Keratinocyte (primary cell): Measurements from ENCODE around the gene MYO1G. TPM values are rescaled to one million over a fixed set of nuclear protein-coding genes. Genes with fewer than 3 reads are reported as not detected.

ENCODE experiments used
- DNase-seq: peaks from one replicate; pipeline ENCODE4 v3.0.0-alpha.2; 2011; ENCODE audit warnings: low read depth, missing footprints, low spot score
- FAIRE-seq: peaks from 2 replicates; lab custom pipeline; 2011; peaks lifted over from hg19 to GRCh38; lab: Jason Lieb, UNC
- H2AFZ ChIP-seq: 2 replicates; pipeline ENCODE4 v1.6.0; 2012; ENCODE audit warnings: low read length, control low read depth, inconsistent platforms; ENCODE audit not compliant: control insufficient read depth
- H3K27ac ChIP-seq: 2 replicates; pipeline ENCODE4 v1.5.1; 2011; ENCODE audit warnings: low read length; ENCODE audit not compliant: control insufficient read depth, insufficient read depth
- H3K27me3 ChIP-seq: 3 replicates; pipeline ENCODE4 v1.6.0; 2011; ENCODE audit warnings: low read length; ENCODE audit not compliant: control insufficient read depth, insufficient read depth; ENCODE audit errors: extremely low read depth
- H3K36me3 ChIP-seq, 2 experiments: 2 replicates in 1 of 2; 3 replicates in 1 of 2; pipeline ENCODE4 v1.5.1; 2011; ENCODE audit warnings: low read length in 2 of 2, mild to moderate bottlenecking in 1 of 2; ENCODE audit not compliant: control insufficient read depth in 2 of 2, insufficient read depth in 2 of 2; ENCODE audit errors: extremely low read depth in 1 of 2
- H3K4me1 ChIP-seq: 3 replicates; pipeline ENCODE4 v1.5.1; 2011; ENCODE audit warnings: low read length; ENCODE audit not compliant: control insufficient read depth, insufficient read depth; ENCODE audit errors: extremely low read depth
- H3K4me2 ChIP-seq: 3 replicates; pipeline ENCODE4 v1.6.0; 2011; ENCODE audit warnings: low read depth, low read length; ENCODE audit not compliant: control insufficient read depth, insufficient read depth; ENCODE audit errors: extremely low read depth
- H3K4me3 ChIP-seq, 3 experiments: fragments of 200-600 bp in 1 of 3; sonication (generic) in 1 of 3; 2 replicates in 2 of 3; 3 replicates in 1 of 3; pipeline ENCODE4 v1.5.1; 2011 to 2016; ENCODE audit warnings: low read length in 3 of 3, mild to moderate bottlenecking in 3 of 3, control low read depth in 2 of 3, inconsistent platforms in 1 of 3, low read depth in 1 of 3, mixed read lengths in 1 of 3, mixed run types in 1 of 3, moderate library complexity in 1 of 3; ENCODE audit not compliant: control insufficient read depth in 2 of 3, insufficient read depth in 2 of 3; ENCODE audit errors: extremely low read depth in 1 of 3
- H3K79me2 ChIP-seq: 2 replicates; pipeline ENCODE4 v1.6.0; 2012; ENCODE audit warnings: low read length; ENCODE audit not compliant: control insufficient read depth, insufficient read depth
- H3K9ac ChIP-seq: 3 replicates; pipeline ENCODE4 v1.6.0; 2011; ENCODE audit warnings: low read length; ENCODE audit not compliant: control insufficient read depth, insufficient read depth; ENCODE audit errors: extremely low read depth
- H3K9me1 ChIP-seq: 3 replicates; pipeline ENCODE4 v1.6.0; 2011; ENCODE audit warnings: low read length; ENCODE audit not compliant: control insufficient read depth, insufficient read depth; ENCODE audit errors: extremely low read depth
- H3K9me3 ChIP-seq: 2 replicates; pipeline ENCODE4 v1.5.1; 2012; ENCODE audit warnings: low read depth, low read length; ENCODE audit not compliant: control insufficient read depth
- H4K20me1 ChIP-seq: 3 replicates; pipeline ENCODE4 v1.6.0; 2011; ENCODE audit warnings: low read length; ENCODE audit not compliant: control insufficient read depth, insufficient read depth; ENCODE audit errors: extremely low read depth
- CTCF ChIP-seq, 3 experiments: IDR thresholded peaks in 1 of 3; conservative IDR thresholded peaks in 1 of 3; optimal IDR thresholded peaks in 1 of 3; 2 replicates in 2 of 3; 3 replicates in 1 of 3; pipeline versions ENCODE3 to v1.5.1; 2011; ENCODE audit warnings: low read length in 3 of 3, mild to moderate bottlenecking in 3 of 3, moderate library complexity in 2 of 3, control low read depth in 1 of 3, inconsistent platforms in 1 of 3; ENCODE audit not compliant: insufficient read depth in 2 of 3; ENCODE audit errors: extremely low read depth in 1 of 3
- EZH2 ChIP-seq: IDR thresholded peaks from one replicate; pipeline ENCODE4 v1.6.1; 2012; ENCODE audit warnings: inconsistent platforms, mild to moderate bottlenecking, low read length, moderate library complexity
- dilution Hi-C: fragments of 300-500 bp; cut with MboI; formaldehyde crosslinking; loops from one replicate; pipeline ENCODE4 v1.7.0; 2020; ENCODE audit warnings: low sequenced_read_pairs; ENCODE audit not compliant: extremely low pct_ligation_motif_present
- polyA plus RNA-seq, 5 experiments: library from polyadenylated mRNA; depleted of rRNA in 3 of 5; stranded (reverse) in 3 of 5; stranded (forward) in 1 of 5; unstranded in 1 of 5; fragments of >200 nt; gene quantifications; 1 replicate in 1 of 5; 2 replicates in 3 of 5; 3 replicates in 1 of 5; pipeline versions ENCODE4 v1.2.1 to v1.2.3, GENCODE V29; 2011 to 2012; ENCODE audit warnings: missing spikeins in 2 of 5, low read depth in 1 of 5, low replicate concordance in 1 of 5

Gene MYO1G
- polyA plus RNA-seq, 1 donor (not counting 4 experiments of a cell fraction or from before 2014, with no cell fraction given) = 0.03 TPM

- H3K4me1 ChIP-seq = peaks cover 17% of the 10 kb centered on the region
- H4K20me1 ChIP-seq = no peaks in the 10 kb centered on the region
- dilution Hi-C loops = no loop called here
- no peaks in the 10 kb centered on the region for H3K9me1 ChIP-seq
- no peak overlapping the region for H3K9ac ChIP-seq
- H3K36me3 ChIP-seq = no peaks in the 10 kb centered on the region
- no peak overlapping the region for H3K27ac ChIP-seq
- H3K27me3 ChIP-seq = peaks cover 24% of the 10 kb centered on the region
- no peaks in the 10 kb centered on the region for H3K79me2 ChIP-seq
- H3K4me3 ChIP-seq = no peak overlapping the region
- FAIRE-seq (no peak), DNase-seq (no peak)
- TF ChIP-seq EZH2 = no peak
- no peak for TF ChIP-seq CTCF (optimal IDR thresholded peaks at IDR 0.05 in 1 of 3, IDR thresholded peaks at IDR 0.05 in 1 of 3, conservative IDR thresholded peaks at IDR 0.05 in 1 of 3; ENCODE audit: extremely low read depth in 1 of 3, insufficient read depth in 2 of 3, low read length in 3 of 3)
- no peaks in the 10 kb centered on the region for H3K9me3 ChIP-seq
- no peak overlapping the region for H3K4me2 ChIP-seq
- H2AFZ ChIP-seq = no peak overlapping the region
These were observed 16.9 kb downstream of the MYO1G start for GRCh38 chr7:44961844-44962482.

- Histone ChIP-seq H3K27me3 (peaks cover 24% of the 10 kb centered on the region), H3K79me2 (no peaks in the 10 kb centered on the region), H3K27ac (no peak overlapping the region), H2AFZ (no peak overlapping the region), H3K9me1 (no peaks in the 10 kb centered on the region), H3K9me3 (no peaks in the 10 kb centered on the region), H4K20me1 (no peaks in the 10 kb centered on the region), H3K9ac (peak overlapping the region; percentile 4), H3K36me3 (no peaks in the 10 kb centered on the region), H3K4me1 (peaks cover 17% of the 10 kb centered on the region), H3K4me2 (peak overlapping the region; percentile 33), H3K4me3 (no peak overlapping the region)
- FAIRE-seq (no peak), DNase-seq (no peak)
- TF ChIP-seq EZH2 (no peak), CTCF (optimal IDR thresholded peaks at IDR 0.05 in 1 of 3, IDR thresholded peaks at IDR 0.05 in 1 of 3, conservative IDR thresholded peaks at IDR 0.05 in 1 of 3; ENCODE audit: extremely low read depth in 1 of 3, insufficient read depth in 2 of 3, low read length in 3 of 3) (no peak)
- dilution Hi-C loops = no loop called here
These were observed 18.7 kb downstream of the MYO1G start for GRCh38 chr7:44960011-44960580.
